ENCODE results near the gene CIBAR2.

DNA sequence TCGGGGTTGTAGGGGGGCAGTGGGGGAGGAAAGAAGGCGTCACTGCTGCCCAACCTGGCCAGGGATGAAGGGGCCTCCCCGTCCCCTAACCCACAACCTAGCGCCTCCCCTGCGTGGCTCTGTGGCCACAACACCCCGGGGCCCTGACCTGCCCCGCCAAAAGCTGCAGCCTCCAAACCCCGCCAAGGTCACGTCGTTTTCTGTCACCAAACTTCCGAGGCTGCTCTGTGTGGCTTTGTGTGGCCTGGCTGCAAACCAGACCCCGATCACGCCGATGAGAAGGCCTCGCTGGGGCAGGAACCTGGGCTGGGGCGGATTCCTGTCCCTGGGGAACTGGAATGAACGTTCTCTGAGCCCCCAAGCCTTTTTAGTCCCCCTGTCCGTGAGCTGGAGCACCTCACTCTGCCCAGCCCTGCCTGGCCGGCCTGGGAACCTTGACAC lies 30.5 kb upstream of the CIBAR2 start:
- TF ChIP-seq ZBTB8A (tag by site-specific recombination; IDR thresholded peaks at IDR 0.05) (no peak), ZNF791 (tag by site-specific recombination; IDR thresholded peaks at IDR 0.05) (no peak), ZNF121 (tag by site-specific recombination; IDR thresholded peaks at IDR 0.05) (no peak), SETDB1 (IDR thresholded peaks at IDR 0.05; ENCODE audit: insufficient read length, low read length) (no peak), ZNF76 (tag by site-specific recombination; IDR thresholded peaks at IDR 0.05; ENCODE audit: borderline replicate concordance, low read depth) (no peak), KLF1 (tag by site-specific recombination; IDR thresholded peaks at IDR 0.05) (no peak)
- TF ChIP-seq, protein P1, sequence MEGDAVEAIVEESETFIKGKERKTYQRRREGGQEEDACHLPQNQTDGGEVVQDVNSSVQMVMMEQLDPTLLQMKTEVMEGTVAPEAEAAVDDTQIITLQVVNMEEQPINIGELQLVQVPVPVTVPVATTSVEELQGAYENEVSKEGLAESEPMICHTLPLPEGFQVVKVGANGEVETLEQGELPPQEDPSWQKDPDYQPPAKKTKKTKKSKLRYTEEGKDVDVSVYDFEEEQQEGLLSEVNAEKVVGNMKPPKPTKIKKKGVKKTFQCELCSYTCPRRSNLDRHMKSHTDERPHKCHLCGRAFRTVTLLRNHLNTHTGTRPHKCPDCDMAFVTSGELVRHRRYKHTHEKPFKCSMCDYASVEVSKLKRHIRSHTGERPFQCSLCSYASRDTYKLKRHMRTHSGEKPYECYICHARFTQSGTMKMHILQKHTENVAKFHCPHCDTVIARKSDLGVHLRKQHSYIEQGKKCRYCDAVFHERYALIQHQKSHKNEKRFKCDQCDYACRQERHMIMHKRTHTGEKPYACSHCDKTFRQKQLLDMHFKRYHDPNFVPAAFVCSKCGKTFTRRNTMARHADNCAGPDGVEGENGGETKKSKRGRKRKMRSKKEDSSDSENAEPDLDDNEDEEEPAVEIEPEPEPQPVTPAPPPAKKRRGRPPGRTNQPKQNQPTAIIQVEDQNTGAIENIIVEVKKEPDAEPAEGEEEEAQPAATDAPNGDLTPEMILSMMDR (tag by site-specific recombination; IDR thresholded peaks at IDR 0.05), result no peak
- TF ChIP-seq, protein P2, sequence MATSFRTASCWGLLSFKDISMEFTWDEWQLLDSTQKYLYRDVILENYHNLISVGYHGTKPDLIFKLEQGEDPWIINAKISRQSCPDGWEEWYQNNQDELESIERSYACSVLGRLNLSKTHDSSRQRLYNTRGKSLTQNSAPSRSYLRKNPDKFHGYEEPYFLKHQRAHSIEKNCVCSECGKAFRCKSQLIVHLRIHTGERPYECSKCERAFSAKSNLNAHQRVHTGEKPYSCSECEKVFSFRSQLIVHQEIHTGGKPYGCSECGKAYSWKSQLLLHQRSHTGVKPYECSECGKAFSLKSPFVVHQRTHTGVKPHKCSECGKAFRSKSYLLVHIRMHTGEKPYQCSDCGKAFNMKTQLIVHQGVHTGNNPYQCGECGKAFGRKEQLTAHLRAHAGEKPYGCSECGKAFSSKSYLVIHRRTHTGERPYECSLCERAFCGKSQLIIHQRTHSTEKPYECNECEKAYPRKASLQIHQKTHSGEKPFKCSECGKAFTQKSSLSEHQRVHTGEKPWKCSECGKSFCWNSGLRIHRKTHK (tag by site-specific recombination; IDR thresholded peaks at IDR 0.05), result no peak
